HG03064 (cell line): ENCODE measurements around the gene SLC4A1.

Experiments used
- ATAC-seq: cut with Tn5 transposase; IDR thresholded peaks from one replicate; pipeline ENCODE4 v1.9.1; 2021; ENCODE audit warnings: low read depth; ENCODE audit not compliant: unreplicated experiment

The SLC4A1 gene

DNA sequence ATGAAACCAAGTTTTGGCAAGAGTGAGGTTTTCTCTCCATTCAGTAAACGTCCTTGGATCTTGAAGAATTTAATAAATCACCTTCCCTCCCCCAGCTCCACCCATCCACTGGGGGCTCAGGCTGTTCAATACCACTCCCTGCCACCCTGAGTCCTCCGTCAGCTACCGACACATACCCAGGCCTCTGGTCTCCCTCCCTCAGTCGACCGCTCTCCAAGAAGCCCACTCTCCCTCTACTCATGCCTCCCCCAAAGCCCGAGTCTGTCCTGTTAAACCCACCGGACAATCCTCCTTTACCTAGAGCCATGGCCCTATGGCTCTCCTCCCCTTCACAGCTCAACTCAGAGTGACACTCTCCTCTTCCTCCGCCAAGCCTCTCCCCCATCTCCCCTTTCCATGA is 19.7 kb upstream of the SLC4A1 start:
- ATAC-seq: no peak

DNA sequence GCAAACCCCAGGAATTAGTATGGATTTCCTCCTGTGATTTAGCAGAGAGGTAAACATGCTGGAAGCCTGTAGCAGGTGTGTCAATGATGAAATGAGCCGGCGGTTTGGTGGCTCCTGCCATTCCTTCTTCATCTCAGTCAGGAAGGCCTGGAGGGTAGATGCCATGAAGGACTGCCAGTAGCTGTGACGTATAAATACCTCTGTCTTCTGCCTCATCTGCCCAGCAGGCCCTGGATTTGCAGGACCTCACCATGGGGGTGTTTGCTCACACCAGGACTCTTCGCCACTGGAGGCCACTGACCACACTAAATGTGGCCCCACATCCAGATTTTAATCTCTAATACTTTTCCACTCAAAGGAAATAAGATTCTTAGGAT is 16.1 kb upstream of the SLC4A1 start:
- ATAC-seq: no peak

DNA sequence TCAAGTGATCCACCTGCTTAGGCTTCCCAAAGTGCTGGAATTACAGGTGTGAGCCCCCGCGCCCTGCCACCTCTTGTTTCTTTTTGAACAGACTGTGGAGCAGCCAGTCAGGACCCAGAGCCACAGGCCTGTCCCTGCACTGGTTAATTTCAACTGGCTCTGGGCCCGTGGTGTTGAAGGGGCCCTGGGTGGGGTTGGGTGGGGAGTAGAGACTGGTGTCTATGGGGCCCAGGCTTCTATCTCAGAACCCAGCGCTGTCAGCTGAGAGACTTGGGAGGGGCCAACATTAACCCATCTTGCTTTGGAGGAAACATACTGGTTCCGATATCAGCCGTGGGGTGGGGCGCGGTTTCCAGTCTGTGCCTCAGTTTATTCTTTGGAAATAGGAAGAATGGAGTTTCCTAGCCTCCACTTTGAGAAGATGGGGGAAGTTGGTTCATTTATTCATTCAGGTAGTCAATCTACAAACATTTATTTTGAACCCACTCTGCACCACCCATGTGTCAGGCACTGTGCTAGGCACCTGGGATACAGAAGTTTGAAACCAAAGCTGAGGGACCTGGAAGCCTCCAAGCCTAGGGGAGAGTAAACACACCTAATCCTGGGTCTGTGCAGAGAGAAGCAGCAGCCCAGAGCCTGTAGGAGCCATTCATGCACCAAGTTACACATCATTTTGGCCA is 15.5 kb upstream of the SLC4A1 start:
- ATAC-seq: no peak

DNA sequence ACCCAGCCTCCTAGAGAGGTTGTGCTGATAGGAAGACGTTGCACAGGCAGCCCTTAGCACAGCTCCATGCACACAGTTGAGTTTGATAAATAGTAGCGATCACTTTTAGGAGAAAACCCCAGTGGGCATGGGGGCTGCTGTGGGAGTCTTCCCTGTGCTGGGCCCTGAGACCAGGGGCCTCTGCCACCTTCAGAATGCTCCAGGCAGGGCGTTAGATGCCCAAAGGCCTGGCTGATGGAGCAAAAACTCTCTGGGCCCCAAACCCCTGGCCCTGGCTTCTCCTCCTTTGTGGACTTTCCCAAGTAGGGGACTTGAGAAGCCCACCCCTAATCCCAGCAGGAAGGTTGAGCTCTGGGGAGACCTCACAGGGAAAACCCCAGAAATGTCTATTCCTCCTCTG is 14.3 kb upstream of the SLC4A1 start:
- no peak for ATAC-seq

DNA sequence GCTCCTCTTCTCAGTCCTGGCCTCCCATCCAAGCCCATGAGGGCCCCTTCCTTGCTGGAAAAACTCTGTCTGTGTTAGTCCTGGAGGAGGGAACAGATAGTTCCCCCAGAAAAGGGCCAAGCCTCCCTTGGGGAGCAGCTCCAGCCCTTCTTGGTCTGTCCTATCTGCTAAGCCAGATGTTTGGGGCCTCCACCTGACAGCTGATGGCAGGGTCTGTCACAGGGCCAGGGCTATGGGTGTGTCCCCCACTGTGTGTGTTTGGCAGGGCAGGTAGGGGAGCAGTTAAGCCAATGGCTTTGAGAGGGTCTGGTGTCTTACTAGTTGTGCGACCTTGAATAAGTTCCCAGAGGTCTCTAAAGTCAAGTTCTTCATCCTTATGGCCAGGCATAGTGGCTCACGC is 13.6 kb upstream of the SLC4A1 start:
- no peak for ATAC-seq

DNA sequence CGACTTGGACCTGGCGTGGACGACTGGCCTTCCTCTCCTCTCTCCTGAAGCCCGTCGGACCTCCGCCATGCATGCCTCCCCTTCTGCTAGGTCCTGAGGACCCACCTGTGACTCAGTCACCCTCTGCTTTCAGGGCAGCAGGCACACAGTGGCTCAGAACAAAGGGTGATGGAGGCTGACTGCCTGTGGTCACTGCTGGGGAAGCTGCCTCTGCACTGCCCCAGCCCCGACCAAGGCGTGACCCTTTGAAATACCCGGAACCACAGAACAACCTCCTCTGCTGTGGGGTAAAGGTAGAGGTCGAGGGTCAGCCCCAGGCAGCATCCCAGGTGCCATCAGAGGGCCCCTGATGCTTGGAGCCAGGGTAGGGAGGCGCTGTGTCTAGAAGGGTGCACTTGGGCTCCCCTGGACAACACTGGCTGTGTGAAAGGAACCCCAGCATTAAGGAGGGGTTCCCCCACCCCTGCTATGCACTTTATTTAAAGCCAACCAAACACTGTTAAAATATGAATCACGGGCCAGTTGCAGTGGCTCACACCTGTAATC is 12.5 kb upstream of the SLC4A1 start:
- ATAC-seq: no peak

DNA sequence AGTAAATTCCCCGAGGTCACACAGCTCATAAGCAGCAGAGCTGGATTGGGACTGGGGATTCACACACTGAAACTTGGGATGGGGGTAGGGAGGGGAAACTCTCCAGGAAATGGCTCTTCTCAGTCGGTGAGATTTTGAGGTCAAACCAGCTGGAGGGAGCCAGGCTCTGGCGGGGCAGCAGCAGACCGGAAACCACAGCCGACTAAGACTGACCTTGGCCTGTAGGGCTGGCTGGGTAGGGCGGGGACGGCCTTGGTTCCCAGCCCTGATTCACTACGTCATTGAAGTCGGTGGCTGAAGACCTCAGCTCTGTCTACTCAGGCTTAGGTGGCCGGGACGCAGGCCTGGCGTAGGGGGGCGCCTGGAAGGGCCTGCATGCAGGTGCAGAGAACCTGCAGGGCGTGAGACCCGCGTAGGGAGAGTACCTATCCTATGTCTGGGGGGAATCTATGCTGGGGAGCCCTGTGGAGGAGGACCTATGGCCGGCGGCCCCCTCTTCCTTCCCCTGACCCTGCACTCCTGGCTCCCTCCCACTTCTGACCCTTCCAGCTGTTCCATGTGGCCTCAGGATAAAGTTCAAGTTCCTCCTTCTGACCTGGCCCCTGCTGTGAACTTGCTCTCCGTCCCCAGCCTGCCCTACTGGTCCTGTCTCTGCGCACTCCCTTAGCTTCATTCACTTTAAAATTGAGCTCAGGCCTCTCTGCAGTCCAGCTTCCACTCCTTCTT is 11.9 kb upstream of the SLC4A1 start:
- no peak for ATAC-seq

DNA sequence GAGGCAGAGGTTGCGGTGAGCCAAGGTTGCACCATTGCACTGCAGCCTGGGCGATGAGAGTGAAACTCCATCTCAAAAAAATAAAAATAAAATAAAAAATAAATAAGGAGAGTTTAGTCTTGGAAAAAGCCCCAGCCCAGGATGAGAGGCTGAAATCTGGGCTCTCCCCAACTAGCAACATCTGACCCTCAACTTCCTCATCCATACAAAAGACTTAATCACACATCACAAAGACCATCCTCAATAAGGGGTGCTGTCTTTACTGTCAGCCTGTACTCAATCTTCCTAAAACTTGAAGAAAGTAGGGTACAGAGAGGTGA is 11.4 kb upstream of the SLC4A1 start:
- ATAC-seq: no peak

DNA sequence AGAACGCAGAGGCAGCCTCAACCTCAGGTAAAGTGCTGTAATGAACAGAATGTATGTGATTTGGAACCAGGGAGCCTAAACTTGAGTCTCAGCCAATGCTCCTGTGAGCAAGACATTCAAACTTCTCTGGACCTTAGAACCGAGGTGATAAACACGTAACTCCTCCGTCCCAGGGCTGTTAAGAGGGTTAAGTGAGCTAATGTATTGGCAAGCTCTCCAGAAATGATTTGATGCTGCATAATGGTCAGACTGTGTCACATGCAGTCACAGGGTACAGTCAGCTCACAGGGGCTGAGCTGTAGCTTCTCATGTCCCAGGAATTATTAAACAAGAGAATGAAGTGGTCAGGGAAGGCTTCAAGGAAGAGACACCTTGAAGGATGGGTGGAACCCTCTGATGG is 10.0 kb upstream of the SLC4A1 start:
- no peak for ATAC-seq

DNA sequence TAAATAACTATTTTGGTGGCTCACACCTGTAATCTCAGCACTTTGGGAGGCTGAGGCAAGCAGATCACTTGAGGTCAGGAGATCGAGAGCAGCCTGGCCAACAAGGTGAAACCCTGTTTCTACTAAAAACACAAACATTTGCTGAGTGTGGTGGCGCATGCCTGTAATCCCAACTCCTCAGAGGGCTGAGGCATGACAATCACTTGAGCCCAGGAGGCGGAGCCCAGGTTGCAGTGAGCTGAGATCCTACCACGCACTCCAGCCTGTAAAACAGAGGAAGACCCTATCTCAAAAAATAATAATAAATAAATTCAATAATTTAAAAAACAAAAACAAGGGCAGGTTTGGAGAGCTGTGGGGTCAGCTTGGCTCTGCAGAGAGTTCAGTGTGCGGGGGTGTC is 5.7 kb upstream of the SLC4A1 start:
- ATAC-seq: no peak

DNA sequence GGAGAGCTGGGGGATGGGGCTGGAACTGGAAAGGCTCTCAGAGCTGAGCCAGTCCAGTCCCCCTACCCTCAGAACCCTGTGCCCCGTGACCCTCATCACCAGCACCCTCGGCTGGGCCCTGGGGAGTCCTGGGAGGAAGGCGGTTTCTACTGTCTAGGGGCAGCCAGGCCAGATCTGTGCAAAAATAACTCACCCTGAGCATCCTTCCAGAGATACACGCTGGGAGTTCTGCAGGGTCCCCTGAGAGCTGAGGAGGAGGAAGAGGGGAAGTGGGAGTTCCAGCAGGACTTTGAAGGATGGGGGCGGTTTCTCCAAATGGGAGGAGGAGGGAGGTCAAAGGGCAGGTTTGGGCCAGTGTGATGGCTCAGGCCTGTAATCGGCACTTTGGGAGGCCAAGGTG is 5.0 kb upstream of the SLC4A1 start:
- no peak for ATAC-seq

DNA sequence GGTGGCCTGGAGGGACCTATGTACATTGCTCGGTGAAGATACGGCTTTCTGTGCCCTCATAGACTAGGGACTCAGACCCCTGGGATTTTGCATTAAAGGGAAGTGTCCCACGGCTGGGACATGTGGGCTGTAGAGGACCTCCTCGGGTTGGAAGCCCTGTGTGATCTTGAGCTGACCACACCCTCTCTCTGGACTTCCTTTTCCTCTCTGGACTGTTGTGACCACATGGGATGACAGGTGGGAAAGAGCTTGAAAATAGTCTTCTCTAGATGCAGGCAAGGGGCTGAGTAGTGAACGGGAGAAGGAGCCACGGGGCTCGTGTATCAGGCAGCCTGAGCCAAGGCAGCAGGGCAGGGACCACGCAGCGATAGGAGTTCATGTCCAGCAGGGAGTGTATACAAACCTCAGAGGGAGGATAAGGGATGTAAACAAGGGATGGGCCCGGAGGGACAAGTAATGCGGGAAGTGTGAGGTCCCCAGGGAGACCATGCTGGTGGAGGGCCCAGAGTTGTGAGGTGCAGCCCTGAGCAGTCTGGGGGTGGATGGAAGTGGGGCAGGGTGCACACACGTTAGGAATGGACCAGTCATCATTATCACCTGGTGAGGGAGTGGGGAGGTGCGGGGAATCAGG is 4.5 kb upstream of the SLC4A1 start:
- ATAC-seq: no peak

DNA sequence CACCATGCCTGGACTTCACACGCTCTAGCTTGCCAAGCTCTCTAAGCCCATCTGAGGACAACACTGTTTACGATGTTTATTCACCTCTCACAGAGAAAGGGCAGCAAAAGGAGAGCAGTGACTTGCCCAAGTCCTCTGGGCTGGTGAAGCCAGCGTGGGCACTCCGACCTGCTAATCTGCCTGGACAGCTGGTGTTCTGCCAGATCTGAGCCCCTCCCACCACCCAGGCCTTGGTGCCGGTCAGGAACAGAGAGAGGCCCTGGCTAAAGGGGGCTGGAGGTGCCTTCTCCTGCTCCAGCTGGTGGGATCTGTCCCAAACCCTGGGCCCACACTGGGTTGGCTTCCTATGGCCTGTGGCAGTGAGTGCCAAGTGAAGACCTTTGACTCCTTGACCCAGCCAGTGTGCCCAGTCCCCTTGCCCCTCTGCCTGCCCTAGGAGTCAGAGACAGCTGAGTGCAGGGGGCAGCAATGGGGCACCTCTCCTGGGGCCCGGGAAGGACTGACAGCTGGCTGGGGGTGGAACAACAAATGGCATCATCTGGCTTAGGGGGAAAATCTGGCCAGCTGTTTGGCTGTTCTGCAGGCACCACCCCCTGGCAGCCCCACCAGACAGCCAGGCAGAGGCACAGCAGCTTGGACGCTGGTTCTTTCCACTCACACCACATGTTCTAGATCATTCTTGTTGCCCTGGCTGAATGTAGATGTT is 1.8 kb upstream of the SLC4A1 start:
- no peak for ATAC-seq

DNA sequence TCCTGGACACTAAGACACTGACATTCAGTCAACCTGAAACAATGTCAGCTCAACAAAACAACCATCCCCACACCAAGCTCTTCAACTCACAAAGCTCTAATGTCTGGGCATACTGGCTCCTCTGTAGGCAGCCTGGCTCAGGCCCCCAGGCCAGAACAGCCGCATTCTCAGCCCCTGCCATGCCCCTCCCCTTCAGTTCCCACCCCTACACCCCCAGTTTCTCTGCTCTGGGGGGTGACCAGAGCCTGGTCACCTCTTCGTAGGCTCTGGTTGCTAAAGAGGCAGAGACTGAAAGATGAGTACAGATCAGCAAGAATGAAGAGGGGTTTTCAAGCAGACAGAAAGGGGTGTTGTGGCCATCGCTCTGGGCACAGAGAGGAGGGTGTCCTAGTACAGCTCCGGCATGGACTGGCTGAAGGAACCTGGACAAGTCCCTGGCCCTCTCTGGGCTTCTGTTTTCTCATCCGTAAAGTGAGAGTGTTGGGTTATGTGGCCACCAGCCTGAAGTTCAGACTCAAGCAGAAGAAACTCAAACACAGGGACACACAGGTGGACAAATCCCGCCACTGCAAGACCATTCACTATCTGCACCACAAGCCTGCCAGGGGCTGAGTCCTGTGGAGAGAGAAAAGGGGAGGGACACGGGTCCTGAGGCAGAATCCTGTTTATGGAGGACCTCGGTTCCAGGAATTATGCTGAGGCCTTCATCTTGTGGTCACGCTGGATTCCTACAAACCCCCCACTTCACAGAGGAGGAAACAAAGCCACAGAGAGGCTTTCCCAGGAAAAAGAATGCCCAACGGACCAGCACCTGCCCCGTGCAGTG is 987 bp upstream of the SLC4A1 start:
- no peak for ATAC-seq

DNA sequence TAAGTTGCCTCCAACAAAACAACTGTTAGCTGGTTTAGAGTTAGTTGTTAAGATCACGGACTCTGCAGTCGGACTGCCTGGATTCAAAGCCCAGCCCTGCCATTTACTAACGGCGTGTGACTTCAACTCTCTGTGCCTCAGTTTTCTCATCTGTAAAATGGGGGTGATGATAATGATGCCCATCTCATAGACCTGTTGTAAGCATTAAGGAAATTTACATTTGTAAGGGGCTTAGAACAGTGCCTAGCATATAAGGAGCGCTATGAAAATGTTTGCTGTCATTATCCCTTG is 825 bp downstream of the SLC4A1 start:
- no peak for ATAC-seq

DNA sequence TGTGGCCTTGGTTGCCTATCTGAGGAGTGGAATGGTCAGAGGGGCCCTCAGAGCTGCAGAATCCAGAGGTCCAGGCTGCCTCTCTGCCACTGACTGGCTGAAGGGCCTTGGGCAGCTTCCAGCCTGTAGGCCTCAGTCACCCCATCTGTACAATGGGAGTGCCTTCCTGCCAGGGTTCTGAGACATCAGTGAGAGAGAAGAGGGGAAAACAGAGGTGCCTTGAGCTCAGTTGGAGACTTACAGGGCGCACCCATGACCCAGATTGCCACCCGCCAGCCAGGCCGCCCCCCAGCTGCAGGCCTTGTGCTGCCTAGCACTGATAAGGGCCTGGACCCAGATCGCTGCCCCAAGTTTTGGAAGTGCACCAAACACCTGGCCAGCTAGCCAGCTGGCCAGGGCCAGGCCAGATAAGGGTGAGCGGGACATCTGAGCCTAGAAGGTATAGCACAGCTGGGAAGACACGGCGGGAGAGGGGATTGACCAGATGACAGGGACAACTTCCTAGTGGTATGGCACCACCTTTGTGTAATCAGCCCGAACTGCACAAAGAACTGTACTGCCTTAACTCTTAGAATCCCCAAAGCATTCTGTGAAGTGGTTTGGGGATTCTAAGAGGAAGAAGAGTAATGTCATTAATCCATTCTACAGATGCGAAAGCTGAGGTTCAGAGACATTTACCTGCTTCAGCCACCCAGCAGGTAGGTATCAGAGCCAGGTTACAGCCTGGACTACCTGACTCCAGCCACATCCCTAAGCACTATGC is 1.4 kb downstream of the SLC4A1 start:
- no peak for ATAC-seq

DNA sequence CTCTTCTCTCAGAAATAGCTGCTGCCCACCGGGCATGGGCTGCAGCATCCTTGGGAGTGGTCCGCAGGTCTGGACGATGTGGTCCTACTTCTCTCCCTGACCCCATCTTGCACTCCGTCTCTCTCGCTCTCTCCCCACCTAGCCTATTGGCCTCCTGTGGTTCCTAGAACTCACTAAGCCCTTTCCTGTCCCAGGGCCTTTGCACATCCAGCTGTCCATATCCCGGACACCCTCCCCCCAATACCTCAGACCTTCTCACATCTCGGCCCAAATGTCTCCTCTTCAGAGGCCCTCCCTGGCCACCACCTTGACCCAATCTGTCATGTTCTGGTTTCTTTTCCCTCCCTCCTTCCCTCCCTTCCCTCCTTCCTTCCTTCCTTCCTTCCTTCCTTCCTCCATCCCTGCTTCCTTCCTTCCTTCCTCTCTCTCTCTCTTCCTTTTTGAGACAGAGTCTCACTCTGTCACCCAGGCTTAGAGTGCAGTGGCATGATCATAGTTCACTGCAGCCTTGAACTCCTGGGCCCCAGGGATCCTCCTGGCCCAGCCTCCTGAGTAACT is 4.5 kb downstream of the SLC4A1 start:
- ATAC-seq: no peak

DNA sequence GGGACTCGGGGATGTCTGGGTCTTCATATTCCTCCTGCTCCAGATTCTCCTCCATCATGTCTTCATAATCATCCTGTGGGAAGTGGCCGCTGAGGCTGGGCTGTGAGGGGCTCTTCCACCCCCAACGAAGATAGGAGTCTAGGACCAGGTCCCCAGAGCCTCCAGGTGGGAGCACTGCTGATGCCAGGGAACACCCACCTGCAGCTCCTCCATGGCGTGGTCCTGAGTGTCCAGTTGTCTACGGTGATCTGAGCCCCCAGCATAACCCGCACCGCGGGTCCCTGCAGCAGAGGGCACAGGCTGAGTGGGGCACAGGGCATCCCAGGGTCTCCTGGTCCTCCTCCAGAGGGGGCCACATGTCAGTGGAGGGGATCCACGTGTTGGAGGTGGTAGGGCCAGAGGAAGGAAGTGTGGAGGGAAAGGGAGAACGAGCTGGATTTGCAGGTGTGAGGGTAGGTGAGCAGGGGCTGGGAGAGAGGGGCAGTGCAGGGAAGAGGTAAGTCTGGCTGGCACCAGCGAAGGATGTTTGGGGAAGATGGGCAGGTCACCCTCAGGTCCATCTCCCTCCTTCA is 5.2 kb downstream of the SLC4A1 start:
- ATAC-seq: no peak

DNA sequence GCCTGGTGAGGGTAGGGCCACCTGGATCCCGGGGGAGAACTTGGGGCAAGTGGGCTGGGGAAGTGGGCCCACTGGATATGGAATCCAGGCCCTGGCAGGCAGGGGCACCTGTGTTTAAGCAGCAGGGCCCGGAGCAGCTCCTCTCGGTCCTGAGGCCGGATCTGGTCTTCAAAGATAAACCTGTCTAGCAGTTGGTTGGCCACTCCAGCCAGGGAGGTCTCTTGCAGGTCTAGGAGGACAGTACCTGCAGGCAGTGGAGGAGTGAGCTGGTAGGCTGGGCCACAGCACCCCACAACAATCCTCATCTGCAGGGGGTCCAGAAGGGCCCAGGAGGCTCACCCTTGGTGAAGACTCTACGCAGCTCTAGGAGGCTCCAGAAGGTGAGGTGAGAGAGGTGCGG is 7.6 kb downstream of the SLC4A1 start:
- ATAC-seq: no peak
